ENCODE measurements around the gene KLF1.

Gene KLF1

GRCh38 chr19:12932392-12933286, 45.6 kb upstream of the KLF1 start:
- TF ChIP-seq CTCF (conservative IDR thresholded peaks at IDR 0.05; ENCODE audit: low read depth, low read length), result no peak
- H3K9ac ChIP-seq, result peak overlapping the region; percentile 75
- peak overlapping the region; percentile 85 for H2AFZ ChIP-seq (ENCODE audit: low read depth)
- H3K27me3 ChIP-seq (ENCODE audit: insufficient read depth, low read depth), result no peaks in the 10 kb centered on the region
- H4K20me1 ChIP-seq (ENCODE audit: insufficient read depth), result no peaks in the 10 kb centered on the region
- H3K79me2 ChIP-seq (ENCODE audit: insufficient read depth, low read depth), result peaks cover 25% of the 10 kb centered on the region
- peak overlapping the region; percentile 34; the same call in 1 of the 2 replicates for H3K27ac ChIP-seq
- H3K4me2 ChIP-seq, result peak overlapping the region; percentile 89
- H3K4me1 ChIP-seq (ENCODE audit: low read depth, poor library complexity, severe bottlenecking), result peaks cover 29% of the 10 kb centered on the region
- H3K36me3 ChIP-seq (ENCODE audit: insufficient read depth), result peaks cover 9% of the 10 kb centered on the region; the same call in 1 of the 2 replicates
- H3K4me3 ChIP-seq (IDR thresholded peaks at IDR 0.05; ENCODE audit: insufficient read depth, low read depth, low read length), result no peak overlapping the region

GRCh38 chr19:12930002-12930645, 43.1 kb upstream of the KLF1 start:
- Histone ChIP-seq H3K4me2 (no peak overlapping the region), H3K4me3 (IDR thresholded peaks at IDR 0.05; ENCODE audit: insufficient read depth, low read depth, low read length) (no peak overlapping the region), H3K27me3 (ENCODE audit: insufficient read depth, low read depth) (no peaks in the 10 kb centered on the region), H3K4me1 (ENCODE audit: low read depth, poor library complexity, severe bottlenecking) (peaks cover 13% of the 10 kb centered on the region), H4K20me1 (ENCODE audit: insufficient read depth) (no peaks in the 10 kb centered on the region), H2AFZ (ENCODE audit: low read depth) (no peak overlapping the region), H3K9ac (no peak overlapping the region), H3K27ac (no peak overlapping the region), H3K36me3 (ENCODE audit: insufficient read depth) (peaks cover 9% of the 10 kb centered on the region; the same call in 1 of the 2 replicates), H3K79me2 (ENCODE audit: insufficient read depth, low read depth) (peaks cover 25% of the 10 kb centered on the region)
- no peak for TF ChIP-seq CTCF (conservative IDR thresholded peaks at IDR 0.05; ENCODE audit: low read depth, low read length)

GRCh38 chr19:12924621-12925310, 37.8 kb upstream of the KLF1 start:
- Histone ChIP-seq H3K9ac (no peak overlapping the region), H3K36me3 (ENCODE audit: insufficient read depth) (peaks cover 14% of the 10 kb centered on the region; the same call in 1 of the 2 replicates), H3K79me2 (ENCODE audit: insufficient read depth, low read depth) (no peaks in the 10 kb centered on the region), H3K27me3 (ENCODE audit: insufficient read depth, low read depth) (no peaks in the 10 kb centered on the region), H3K4me3 (IDR thresholded peaks at IDR 0.05; ENCODE audit: insufficient read depth, low read depth, low read length) (no peak overlapping the region), H3K4me1 (ENCODE audit: low read depth, poor library complexity, severe bottlenecking) (peaks cover under 1% of the 10 kb centered on the region), H2AFZ (ENCODE audit: low read depth) (no peak overlapping the region), H3K4me2 (no peak overlapping the region), H4K20me1 (ENCODE audit: insufficient read depth) (no peaks in the 10 kb centered on the region), H3K27ac (no peak overlapping the region)
- no peak for TF ChIP-seq CTCF (conservative IDR thresholded peaks at IDR 0.05; ENCODE audit: low read depth, low read length)

- H4K20me1 ChIP-seq (ENCODE audit: insufficient read depth), result no peaks in the 10 kb centered on the region
- H3K4me1 ChIP-seq (ENCODE audit: low read depth, poor library complexity, severe bottlenecking), result peaks cover 6% of the 10 kb centered on the region
- no peak overlapping the region for H3K9ac ChIP-seq
- H3K27ac ChIP-seq, result no peak overlapping the region
- no peak overlapping the region for H3K4me2 ChIP-seq
- no peak overlapping the region for H2AFZ ChIP-seq (ENCODE audit: low read depth)
- TF ChIP-seq CTCF (conservative IDR thresholded peaks at IDR 0.05; ENCODE audit: low read depth, low read length), result no peak
- no peak overlapping the region for H3K4me3 ChIP-seq (IDR thresholded peaks at IDR 0.05; ENCODE audit: insufficient read depth, low read depth, low read length)
- no peaks in the 10 kb centered on the region for H3K79me2 ChIP-seq (ENCODE audit: insufficient read depth, low read depth)
- H3K36me3 ChIP-seq (ENCODE audit: insufficient read depth), result peaks cover 5% of the 10 kb centered on the region; the same call in 1 of the 2 replicates
- H3K27me3 ChIP-seq (ENCODE audit: insufficient read depth, low read depth), result no peaks in the 10 kb centered on the region
These were observed 36.0 kb upstream of the KLF1 start for GRCh38 chr19:12922959-12923358.
